Keratinocyte (primary cell): Measurements from ENCODE around the gene PISD.

Experiments
- EZH2 ChIP-seq: IDR thresholded peaks from one replicate; pipeline ENCODE4 v1.6.1; 2012; ENCODE audit warnings: inconsistent platforms, mild to moderate bottlenecking, low read length, moderate library complexity
- TF ChIP-seq, protein P1 (sequence below), 3 experiments: IDR thresholded peaks in 1 of 3; conservative IDR thresholded peaks in 1 of 3; optimal IDR thresholded peaks in 1 of 3; 2 replicates in 2 of 3; 3 replicates in 1 of 3; pipeline versions ENCODE3 to v1.5.1; 2011; ENCODE audit warnings: low read length in 3 of 3, mild to moderate bottlenecking in 3 of 3, moderate library complexity in 2 of 3, control low read depth in 1 of 3, inconsistent platforms in 1 of 3; ENCODE audit not compliant: insufficient read depth in 2 of 3; ENCODE audit errors: extremely low read depth in 1 of 3

DNA sequence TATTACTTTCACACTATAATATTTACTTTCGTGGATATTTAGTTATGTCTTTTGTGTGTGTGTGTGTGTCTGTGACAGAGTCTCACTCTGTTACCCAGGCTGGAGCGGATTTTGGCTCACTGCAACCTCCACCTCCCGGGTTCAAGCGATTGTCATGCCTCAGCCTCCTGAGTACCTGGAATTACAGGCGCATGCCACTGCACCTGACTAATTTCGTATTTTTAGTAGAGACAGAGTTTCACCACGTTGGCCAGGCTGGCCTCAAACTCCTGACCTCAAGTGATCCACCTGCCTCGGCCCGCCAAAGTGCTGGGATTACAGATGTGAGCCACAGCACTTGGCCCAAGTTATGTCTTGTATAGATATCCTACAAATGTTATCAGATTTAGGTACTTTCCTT lies 9.9 kb downstream of the PISD start:
- TF ChIP-seq, protein P1, sequence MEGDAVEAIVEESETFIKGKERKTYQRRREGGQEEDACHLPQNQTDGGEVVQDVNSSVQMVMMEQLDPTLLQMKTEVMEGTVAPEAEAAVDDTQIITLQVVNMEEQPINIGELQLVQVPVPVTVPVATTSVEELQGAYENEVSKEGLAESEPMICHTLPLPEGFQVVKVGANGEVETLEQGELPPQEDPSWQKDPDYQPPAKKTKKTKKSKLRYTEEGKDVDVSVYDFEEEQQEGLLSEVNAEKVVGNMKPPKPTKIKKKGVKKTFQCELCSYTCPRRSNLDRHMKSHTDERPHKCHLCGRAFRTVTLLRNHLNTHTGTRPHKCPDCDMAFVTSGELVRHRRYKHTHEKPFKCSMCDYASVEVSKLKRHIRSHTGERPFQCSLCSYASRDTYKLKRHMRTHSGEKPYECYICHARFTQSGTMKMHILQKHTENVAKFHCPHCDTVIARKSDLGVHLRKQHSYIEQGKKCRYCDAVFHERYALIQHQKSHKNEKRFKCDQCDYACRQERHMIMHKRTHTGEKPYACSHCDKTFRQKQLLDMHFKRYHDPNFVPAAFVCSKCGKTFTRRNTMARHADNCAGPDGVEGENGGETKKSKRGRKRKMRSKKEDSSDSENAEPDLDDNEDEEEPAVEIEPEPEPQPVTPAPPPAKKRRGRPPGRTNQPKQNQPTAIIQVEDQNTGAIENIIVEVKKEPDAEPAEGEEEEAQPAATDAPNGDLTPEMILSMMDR (optimal IDR thresholded peaks at IDR 0.05 in 1 of 3, IDR thresholded peaks at IDR 0.05 in 1 of 3, conservative IDR thresholded peaks at IDR 0.05 in 1 of 3; ENCODE audit: extremely low read depth in 1 of 3, insufficient read depth in 2 of 3, low read length in 3 of 3): no peak
- TF ChIP-seq EZH2: no peak
